HG02938 (cell line): Measurements from ENCODE around the gene ATP2A1.
"Not testable (repeated sequence)": the region's sequence is repeated elsewhere in the genome, so short reads cannot be mapped to it uniquely, and the experiment has no call there.

ENCODE experiments used
- ATAC-seq: cut with Tn5 transposase; IDR thresholded peaks from one replicate; pipeline ENCODE4 v1.9.1; 2021; ENCODE audit warnings: mild to moderate bottlenecking, moderate library complexity; ENCODE audit not compliant: unreplicated experiment

The ATP2A1 gene

GRCh38 chr16:28858421-28858820, 19.9 kb upstream of the ATP2A1 start:
- ATAC-seq = no peak

DNA sequence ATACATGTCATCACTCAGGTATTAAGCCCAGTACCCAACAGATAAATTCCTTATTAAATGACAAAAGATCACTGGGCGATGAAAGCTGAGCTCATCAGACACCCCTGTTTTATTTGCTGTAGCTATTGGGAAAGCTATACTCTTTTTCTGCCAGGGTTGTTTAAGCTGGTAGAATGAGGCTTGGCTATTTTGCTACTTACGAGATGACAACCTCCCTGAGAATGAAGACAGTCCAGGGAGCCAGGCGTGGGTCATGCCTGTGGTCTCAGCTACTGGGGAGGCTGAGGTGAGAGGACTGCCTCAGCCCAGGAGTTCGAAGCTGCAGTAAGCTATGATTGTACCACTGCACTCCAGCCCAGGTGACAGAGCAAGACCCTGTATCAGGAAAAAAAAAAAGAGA, 19.0 kb upstream of the ATP2A1 start:
- ATAC-seq = no peak

GRCh38 chr16:28863929-28864793, 14.1 kb upstream of the ATP2A1 start:
- ATAC-seq = no peak

GRCh38 chr16:28865001-28865688, 13.1 kb upstream of the ATP2A1 start:
- no peak for ATAC-seq

- ATAC-seq = no peak
Observed at GRCh38 chr16:28865722-28866453, 12.4 kb upstream of the ATP2A1 start.

DNA sequence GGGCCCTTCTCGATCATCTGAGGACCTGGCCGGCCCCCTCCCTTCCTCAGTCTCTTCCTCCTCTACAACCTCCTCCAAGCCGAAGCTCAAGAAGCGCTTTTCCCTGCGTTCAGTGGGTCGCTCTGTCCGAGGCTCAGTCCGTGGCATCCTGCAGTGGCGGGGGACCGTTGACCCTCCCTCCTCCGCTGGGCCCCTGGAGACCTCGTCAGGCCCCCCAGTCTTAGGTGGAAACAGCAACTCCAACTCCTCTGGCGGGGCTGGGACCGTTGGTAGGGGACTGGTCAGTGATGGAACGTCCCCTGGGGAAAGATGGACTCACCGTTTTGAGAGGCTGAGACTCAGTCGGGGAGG, 11.9 kb upstream of the ATP2A1 start:
- no peak for ATAC-seq

- no peak for ATAC-seq
Observed at GRCh38 chr16:28867241-28867640, 11.0 kb upstream of the ATP2A1 start.

DNA sequence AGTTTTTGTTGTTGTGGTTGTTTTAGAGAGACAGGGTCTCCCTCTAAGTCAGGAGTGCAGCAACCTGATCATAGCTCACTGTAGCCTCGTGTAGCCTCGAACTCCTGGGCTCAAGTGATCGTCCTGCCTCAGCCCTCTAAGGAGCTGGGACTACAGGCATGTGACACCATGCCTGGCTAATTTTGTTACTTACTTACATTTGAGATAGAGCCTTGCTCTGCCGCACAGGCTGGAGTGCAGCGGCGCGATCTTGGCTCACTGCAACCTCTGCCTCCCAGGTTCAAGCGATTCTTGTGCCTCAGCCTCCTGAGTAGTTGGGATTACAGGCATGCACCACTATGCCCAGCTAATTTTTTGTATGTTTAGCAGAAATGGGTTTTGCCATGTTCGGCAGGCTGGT, 10.6 kb upstream of the ATP2A1 start:
- ATAC-seq = not testable (repeated sequence)

- ATAC-seq = no peak
Observed at GRCh38 chr16:28869201-28869600, 9.1 kb upstream of the ATP2A1 start.

DNA sequence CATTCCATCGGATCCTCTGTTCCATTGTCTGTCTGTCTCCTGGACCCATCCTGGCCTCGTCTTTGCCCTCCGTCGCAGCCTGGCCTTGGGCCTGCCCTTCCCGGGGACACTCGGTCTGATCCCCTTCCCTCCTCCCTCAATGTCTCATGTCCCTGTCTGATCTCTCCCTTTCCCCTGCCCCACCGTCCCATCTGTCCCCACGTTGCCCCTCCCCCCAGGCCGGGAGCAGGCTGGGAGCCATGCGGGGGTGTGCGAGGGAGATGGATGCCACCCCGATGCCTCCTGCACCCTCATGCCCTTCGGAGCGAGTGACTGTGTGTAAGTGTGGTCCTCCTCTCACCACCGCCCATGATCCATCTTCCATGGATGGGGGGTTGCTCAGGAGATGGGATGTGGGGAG, 5.3 kb upstream of the ATP2A1 start:
- no peak for ATAC-seq

GRCh38 chr16:28873543-28874201, 4.6 kb upstream of the ATP2A1 start:
- no peak for ATAC-seq

GRCh38 chr16:28874406-28874805, 3.9 kb upstream of the ATP2A1 start:
- no peak for ATAC-seq

DNA sequence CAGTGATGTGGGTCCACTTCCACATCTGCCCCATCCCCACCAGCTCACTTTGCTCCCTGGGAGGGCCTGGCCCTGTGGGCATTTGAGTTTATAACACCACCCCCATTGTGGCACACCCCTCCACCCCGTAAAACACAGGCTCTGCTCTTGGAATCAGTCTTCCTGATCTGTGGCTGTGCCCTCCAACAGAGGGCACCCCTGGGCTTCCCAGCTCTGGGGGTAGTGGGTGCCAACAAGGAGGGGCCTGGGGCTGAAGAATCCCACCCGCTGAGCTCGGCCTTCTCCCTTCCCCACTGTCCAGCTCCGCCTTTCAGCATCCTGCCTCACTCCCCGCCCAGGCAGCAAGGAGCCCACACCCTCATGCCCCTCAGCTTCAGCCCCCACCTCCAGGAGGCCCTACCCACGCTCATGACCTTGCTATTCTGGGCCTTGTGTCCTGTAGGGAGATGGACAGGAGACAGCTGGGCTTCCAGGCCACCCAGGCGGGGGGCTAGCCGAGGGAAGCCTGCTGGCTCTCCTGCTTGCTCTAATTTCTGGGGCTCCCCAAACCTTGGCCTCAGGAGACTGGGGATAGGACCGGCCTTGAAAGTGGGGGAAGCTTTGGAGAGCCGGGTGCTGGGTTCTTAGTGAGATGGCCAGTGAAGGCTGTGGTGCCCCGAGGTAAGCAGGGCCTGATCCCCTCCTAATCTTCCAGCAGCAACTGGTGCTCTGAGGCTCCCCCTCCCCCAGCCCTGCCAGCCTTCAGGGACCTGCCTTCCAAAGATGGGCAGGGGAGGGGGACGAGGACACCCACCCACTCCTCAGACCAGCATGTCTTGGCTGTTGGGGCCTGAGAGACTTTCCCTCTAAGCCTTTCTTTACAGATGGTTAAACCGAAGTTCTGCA, 2.9 kb upstream of the ATP2A1 start:
- no peak for ATAC-seq

GRCh38 chr16:28876019-28876659, 2.1 kb upstream of the ATP2A1 start:
- no peak for ATAC-seq

GRCh38 chr16:28876973-28877654, 1.2 kb upstream of the ATP2A1 start:
- ATAC-seq = no peak

- no peak for ATAC-seq
Observed at GRCh38 chr16:28877655-28878000, 660 bp upstream of the ATP2A1 start.

DNA sequence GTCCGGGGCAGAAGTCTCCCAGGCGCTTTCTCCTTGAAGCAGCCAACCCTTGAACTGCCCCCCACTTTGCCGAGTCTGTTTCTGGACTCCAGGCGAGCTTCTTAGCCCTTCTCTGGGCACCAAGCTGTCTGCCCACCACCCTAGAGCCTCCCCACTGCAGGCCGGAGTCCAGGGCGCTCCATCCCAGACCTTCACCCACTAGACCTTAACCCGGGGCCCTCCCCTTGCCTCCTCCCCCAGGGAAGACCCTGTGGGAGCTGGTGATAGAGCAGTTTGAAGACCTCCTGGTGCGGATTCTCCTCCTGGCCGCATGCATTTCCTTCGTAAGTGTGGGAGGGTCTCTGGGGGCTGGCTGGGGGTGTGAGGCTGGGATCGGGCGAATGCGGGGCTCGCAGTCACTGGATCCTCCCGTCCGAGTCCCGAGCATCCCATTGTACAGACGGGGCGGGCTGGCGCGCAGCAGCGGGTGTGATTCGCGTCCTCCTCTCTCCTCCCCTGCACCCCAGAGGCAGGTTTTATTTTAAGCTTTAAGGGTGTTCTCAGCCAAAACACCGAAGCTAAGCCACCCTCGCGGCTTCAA, 1.1 kb downstream of the ATP2A1 start:
- peak; percentile 25 for ATAC-seq

- ATAC-seq = peak; percentile 74
Observed at GRCh38 chr16:28879841-28880588, 1.7 kb downstream of the ATP2A1 start.
